Activated T-helper 1 cell treated with anti-CD3 and anti-CD28 coated beads, Interleukin-2, amount 50 U/mL, for 16 hours (primary cell): Measurements from ENCODE around the gene NEO1.

ENCODE experiments used
- DNase-seq, 2 donors: peaks; one replicate each; pipeline ENCODE4 v3.0.0-alpha.2; 2020; ENCODE audit warnings: low read depth in 1 of 2, low spot score in 1 of 2

Gene NEO1

DNA sequence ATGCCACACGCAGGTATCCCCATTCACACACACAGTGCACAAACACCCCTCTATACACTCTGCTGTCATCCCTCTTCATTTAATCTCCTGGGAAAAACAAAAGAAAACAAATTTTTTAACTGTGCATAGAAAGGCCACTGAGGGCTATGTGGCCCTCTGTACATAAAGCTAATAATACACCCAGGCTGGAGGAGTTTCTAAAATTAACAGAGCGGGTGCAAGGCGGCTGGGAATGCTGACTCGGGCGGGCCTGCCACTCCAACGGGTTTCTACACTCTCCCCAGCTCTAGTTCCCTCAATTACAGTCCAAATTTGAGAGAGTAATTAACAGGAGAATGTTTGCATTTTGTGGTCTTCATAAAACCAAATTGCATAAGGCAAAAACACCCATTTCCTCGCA is 293.4 kb downstream of the NEO1 start:
- no peak for DNase-seq

DNA sequence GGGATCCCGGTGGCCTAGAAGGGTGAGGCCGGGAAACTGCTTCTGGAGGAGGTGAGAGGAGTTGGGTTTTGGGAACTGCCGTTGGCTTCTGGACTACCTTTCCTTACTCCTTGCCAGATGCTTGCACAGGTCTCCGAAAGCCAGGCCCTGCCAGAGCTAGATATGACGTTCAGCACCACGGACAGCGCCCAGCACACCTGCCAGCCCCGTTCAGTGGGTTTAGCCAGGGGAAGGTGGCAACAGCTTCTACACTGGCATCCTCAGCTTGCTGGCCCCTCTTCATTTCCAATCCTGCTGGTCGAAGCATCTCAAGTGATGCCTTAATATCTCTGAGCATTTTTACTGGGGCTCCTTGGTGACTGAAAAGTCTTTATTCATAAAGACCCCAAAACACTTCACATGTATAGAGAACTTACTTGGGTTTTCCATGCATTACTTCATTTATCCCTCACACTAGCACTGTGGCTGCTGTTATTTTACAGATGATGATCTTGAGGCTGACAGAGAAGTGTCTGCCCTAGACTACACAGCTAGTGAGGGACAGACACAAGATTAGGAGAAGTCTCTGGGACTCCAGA is 294.6 kb downstream of the NEO1 start:
- DNase-seq = peak; percentile 19 to 49

DNA sequence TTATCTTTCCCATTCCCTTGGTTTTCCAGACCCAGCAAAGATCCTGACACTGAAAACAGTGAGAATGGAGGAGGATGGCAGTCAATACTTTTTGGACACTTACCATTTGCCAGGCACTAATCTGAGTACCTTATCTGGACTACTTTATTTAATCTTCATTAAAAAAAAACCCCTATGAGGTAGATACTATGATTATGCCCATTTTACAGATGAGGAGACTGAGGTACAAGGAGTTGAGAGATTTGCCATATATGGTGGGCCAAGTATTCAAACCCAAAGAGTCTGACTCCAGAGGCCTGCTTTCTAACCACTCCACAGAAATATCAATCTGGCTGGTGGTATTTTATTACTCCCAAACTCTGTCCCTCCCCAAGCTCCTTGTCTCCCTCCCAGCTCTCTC is 296.9 kb downstream of the NEO1 start:
- DNase-seq = no peak

DNA sequence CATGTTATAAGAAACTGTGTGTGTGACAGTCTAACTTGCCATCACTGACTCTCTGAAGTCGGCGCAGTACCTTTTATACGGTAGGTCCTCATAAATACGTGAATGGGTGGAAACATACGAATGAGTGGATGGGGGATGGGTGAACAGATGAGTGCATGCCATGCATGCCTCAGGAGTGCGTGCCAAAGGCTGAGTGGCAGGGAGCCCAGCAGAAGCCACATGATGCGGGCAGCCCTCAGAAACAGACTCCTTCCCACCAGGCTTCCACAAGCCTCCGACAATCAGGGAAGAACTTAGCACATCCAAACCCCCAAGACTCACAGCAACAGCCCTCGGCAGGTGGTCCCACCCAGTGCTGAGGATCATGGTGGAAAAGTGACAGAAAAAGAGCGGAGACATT is 299.8 kb downstream of the NEO1 start:
- no peak for DNase-seq

DNA sequence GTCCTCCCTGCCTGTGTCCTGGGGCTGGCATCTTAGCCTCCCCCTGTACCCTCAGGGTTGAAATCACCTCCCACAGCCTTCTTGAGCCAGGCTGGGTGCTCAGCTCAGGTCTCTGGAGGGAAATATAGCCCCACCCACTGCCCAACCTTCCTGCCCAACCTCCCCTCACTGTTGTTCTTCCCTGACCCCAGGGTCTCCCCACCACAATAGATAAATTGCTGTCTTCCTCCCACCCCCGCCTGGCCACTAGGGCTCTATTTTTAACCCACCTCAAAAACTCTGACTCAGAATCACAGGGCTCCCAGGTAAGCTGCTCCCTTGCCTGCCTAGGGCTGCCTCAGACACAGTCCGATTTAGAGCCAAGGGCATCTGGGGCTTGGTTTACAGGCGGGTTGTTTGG is 301.5 kb downstream of the NEO1 start:
- no peak for DNase-seq

DNA sequence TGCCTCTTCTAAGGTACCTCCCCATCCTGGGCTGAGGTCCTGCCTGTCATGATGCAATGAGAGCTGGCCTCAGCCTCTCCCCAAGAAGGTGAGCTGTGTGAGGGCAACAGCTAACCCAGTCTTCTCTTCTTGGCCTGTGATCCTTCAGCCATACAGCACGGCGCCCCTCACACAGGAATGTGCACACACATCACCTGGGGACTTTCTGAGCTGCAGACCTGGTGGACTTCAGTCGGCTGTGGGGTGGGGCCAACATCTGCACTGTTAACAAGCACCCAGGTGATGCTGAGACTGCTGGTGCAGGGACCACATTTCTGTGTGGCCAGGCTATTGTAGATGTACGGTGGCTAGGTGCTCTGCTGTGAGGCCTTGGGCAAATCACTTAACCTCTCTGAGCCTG is 302.0 kb downstream of the NEO1 start:
- no peak for DNase-seq
